ENCODE data around the gene PSPC1. TPM values are rescaled to one million over a fixed set of nuclear protein-coding genes. Genes with fewer than 3 reads are reported as not detected.

Gene PSPC1
- total RNA-seq, 1 donor from 2014 or later, result 50.1 TPM

GRCh38 chr13:19680751-19681150 is 102.0 kb downstream of the PSPC1 start:
- TF ChIP-seq, protein P1, sequence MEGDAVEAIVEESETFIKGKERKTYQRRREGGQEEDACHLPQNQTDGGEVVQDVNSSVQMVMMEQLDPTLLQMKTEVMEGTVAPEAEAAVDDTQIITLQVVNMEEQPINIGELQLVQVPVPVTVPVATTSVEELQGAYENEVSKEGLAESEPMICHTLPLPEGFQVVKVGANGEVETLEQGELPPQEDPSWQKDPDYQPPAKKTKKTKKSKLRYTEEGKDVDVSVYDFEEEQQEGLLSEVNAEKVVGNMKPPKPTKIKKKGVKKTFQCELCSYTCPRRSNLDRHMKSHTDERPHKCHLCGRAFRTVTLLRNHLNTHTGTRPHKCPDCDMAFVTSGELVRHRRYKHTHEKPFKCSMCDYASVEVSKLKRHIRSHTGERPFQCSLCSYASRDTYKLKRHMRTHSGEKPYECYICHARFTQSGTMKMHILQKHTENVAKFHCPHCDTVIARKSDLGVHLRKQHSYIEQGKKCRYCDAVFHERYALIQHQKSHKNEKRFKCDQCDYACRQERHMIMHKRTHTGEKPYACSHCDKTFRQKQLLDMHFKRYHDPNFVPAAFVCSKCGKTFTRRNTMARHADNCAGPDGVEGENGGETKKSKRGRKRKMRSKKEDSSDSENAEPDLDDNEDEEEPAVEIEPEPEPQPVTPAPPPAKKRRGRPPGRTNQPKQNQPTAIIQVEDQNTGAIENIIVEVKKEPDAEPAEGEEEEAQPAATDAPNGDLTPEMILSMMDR (IDR thresholded peaks at IDR 0.05; ENCODE audit: unreplicated experiment), result no peak
- H3K4me1 Mint-ChIP-seq (ENCODE audit: unreplicated experiment), result peaks cover 23% of the 10 kb centered on the region
- no peak for DNase-seq (ENCODE audit: low spot score)
- H3K36me3 Mint-ChIP-seq (ENCODE audit: low read depth, unreplicated experiment), result peaks cover 6% of the 10 kb centered on the region
- no peak overlapping the region for H3K4me3 Mint-ChIP-seq (ENCODE audit: unreplicated experiment)
- H3K27ac Mint-ChIP-seq (ENCODE audit: unreplicated experiment), result peak overlapping the region; percentile 27
- no peaks in the 10 kb centered on the region for H3K9me3 Mint-ChIP-seq (ENCODE audit: unreplicated experiment)
- H3K27me3 Mint-ChIP-seq (ENCODE audit: unreplicated experiment), result peaks cover 1% of the 10 kb centered on the region

GRCh38 chr13:19676168-19676567 is 106.6 kb downstream of the PSPC1 start:
- no peak for DNase-seq (ENCODE audit: low spot score)
- TF ChIP-seq, protein P1 (IDR thresholded peaks at IDR 0.05; ENCODE audit: unreplicated experiment), result no peak

GRCh38 chr13:19674898-19675297 is 107.8 kb downstream of the PSPC1 start:
- Mint-ChIP-seq H3K27me3 (ENCODE audit: unreplicated experiment) (peaks cover 1% of the 10 kb centered on the region), H3K9me3 (ENCODE audit: unreplicated experiment) (no peaks in the 10 kb centered on the region), H3K4me1 (ENCODE audit: unreplicated experiment) (peaks cover 13% of the 10 kb centered on the region), H3K4me3 (ENCODE audit: unreplicated experiment) (no peak overlapping the region), H3K36me3 (ENCODE audit: low read depth, unreplicated experiment) (peaks cover 36% of the 10 kb centered on the region), H3K27ac (ENCODE audit: unreplicated experiment) (no peak overlapping the region)
- TF ChIP-seq, protein P1 (IDR thresholded peaks at IDR 0.05; ENCODE audit: unreplicated experiment), result no peak
- DNase-seq (ENCODE audit: low spot score), result no peak

More at GRCh38 chr13:19676168-19676567, 106.6 kb downstream of the PSPC1 start:
- Mint-ChIP-seq H3K9me3 (ENCODE audit: unreplicated experiment) (no peaks in the 10 kb centered on the region), H3K4me1 (ENCODE audit: unreplicated experiment) (peaks cover 13% of the 10 kb centered on the region), H3K27ac (ENCODE audit: unreplicated experiment) (no peak overlapping the region), H3K36me3 (ENCODE audit: low read depth, unreplicated experiment) (peaks cover 26% of the 10 kb centered on the region), H3K4me3 (ENCODE audit: unreplicated experiment) (no peak overlapping the region), H3K27me3 (ENCODE audit: unreplicated experiment) (peaks cover 1% of the 10 kb centered on the region)

GRCh38 chr13:19673473-19674430 is 109.0 kb downstream of the PSPC1 start:
- H3K36me3 Mint-ChIP-seq (ENCODE audit: low read depth, unreplicated experiment), result peaks cover 40% of the 10 kb centered on the region
- H3K27ac Mint-ChIP-seq (ENCODE audit: unreplicated experiment), result peak overlapping the region; percentile 15

More at GRCh38 chr13:19673473-19674430, 109.0 kb downstream of the PSPC1 start:
- peaks cover 13% of the 10 kb centered on the region for H3K4me1 Mint-ChIP-seq (ENCODE audit: unreplicated experiment)
- peaks cover 3% of the 10 kb centered on the region for H3K27me3 Mint-ChIP-seq (ENCODE audit: unreplicated experiment)
- no peak overlapping the region for H3K4me3 Mint-ChIP-seq (ENCODE audit: unreplicated experiment)
- DNase-seq (ENCODE audit: low spot score), result no peak
- H3K9me3 Mint-ChIP-seq (ENCODE audit: unreplicated experiment), result no peaks in the 10 kb centered on the region
- TF ChIP-seq, protein P1 (IDR thresholded peaks at IDR 0.05; ENCODE audit: unreplicated experiment), result no peak

Measured in endothelial cell (in vitro differentiated cells).